Motor neuron (in vitro differentiated cells): ENCODE measurements around the gene PHTF2. TPM values are rescaled to one million over a fixed set of nuclear protein-coding genes. Genes with fewer than 3 reads are reported as not detected.
"Not testable (repeated sequence)": the region's sequence is repeated elsewhere in the genome, so short reads cannot be mapped to it uniquely, and the experiment has no call there.

ENCODE experiments used
- ATAC-seq, 8 experiments: fragments of 200-7000 bp; cut with Tn5 transposase; replicated peaks in 6 of 8; 2 replicates each; pipeline ENCODE4 v1.8.0; 2021; ENCODE audit warnings: mild to moderate bottlenecking in 8 of 8, moderate library complexity in 8 of 8
- H3K27ac ChIP-seq, 2 donors: fragments of 250-450 bp; sonication (Bioruptor Pico); 2 replicates each; pipeline ENCODE4 v1.9.0; 2021; ENCODE audit warnings: antibody characterized with exemption in 2 of 2, mild to moderate bottlenecking in 2 of 2, moderate library complexity in 1 of 2
- H3K4me1 ChIP-seq, 2 donors: fragments of 250-450 bp; sonication (Bioruptor Pico); replicated peaks in 1 of 2; 2 replicates each; pipeline ENCODE4 v1.6.1; 2021; ENCODE audit warnings: antibody characterized with exemption in 2 of 2, mild to moderate bottlenecking in 2 of 2, moderate library complexity in 1 of 2
- H3K4me3 ChIP-seq, 5 donors: fragments of 250-450 bp; sonication (Bioruptor Pico); 2 replicates each; pipeline ENCODE4 v1.9.0; 2021; ENCODE audit warnings: antibody characterized with exemption in 5 of 5, mild to moderate bottlenecking in 5 of 5, moderate library complexity in 4 of 5
- WGBS, 10 experiments: fragments of 450-650 bp; shearing (Covaris generic); methylation state at CpG; one replicate each; pipeline ENCODE4 v1.0.0; 2022; 5-methylcytosine and 5-hydroxymethylcytosine counted together
- in situ Hi-C, 9 experiments: fragments of 400-800 bp; cut with MboI; loops; one replicate each; pipeline ENCODE4 v1.15.0; 2021; ENCODE audit warnings: low sequenced_read_pairs in 9 of 9, low pct_unique_long_range_greater_than_20kb in 2 of 9; ENCODE audit not compliant: unreplicated experiment in 9 of 9
- total RNA-seq, 8 experiments: library from RNA; unstranded; fragments of 300-600 nt; gene quantifications; 2 replicates each; pipeline versions ENCODE4 v1.2.3 to v1.2.4, GENCODE V29; 2022

Gene PHTF2
- total RNA-seq, 8 experiments from 2014 or later, result 15.9 to 36.9 (median 19.4) TPM

DNA sequence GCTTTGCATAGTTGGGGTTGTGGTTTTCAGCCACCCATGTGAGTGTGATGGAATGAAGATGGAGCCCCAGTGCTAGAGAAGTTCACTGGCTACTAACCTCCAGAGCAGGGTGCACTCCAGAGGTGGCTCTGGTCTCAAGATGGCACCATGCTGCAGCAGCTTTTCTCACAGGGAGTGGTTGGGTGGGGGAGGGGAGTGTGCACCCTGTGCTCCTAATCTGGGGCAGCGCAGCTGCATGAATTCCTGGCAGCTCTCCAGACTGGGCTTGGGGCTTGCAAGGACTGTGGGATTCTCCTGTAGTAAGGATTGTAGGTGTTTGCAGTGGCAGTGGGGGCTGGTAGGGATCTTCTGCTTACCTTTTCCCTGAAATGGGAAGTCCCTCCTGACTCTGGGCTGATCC, 23.7 kb downstream of the PHTF2 start:
- in situ Hi-C loops, result no loop called here
- WGBS, 10 experiments, result 60 to 100% (median 80%) methylated on average over 1 of the region's 1 CpG; no CpG with 5 or more reads in 7 of the 10 experiments
- no peak for ATAC-seq

GRCh38 chr7:77823787-77824186, 25.2 kb downstream of the PHTF2 start:
- no peak for ATAC-seq
- Histone ChIP-seq H3K27ac (no peak overlapping the region), H3K4me3 (no peak overlapping the region), H3K4me1 (no peaks in the 10 kb centered on the region)
- 60 to 100% (median 95%) methylated on average over 1 to 2 of the region's 2 CpGs for WGBS, 10 experiments
- in situ Hi-C loops, result no loop called here

More for the DNA sequence above, 23.7 kb downstream of the PHTF2 start:
- Histone ChIP-seq H3K4me1 (no peaks in the 10 kb centered on the region), H3K4me3 (no peak overlapping the region), H3K27ac (no peak overlapping the region)

DNA sequence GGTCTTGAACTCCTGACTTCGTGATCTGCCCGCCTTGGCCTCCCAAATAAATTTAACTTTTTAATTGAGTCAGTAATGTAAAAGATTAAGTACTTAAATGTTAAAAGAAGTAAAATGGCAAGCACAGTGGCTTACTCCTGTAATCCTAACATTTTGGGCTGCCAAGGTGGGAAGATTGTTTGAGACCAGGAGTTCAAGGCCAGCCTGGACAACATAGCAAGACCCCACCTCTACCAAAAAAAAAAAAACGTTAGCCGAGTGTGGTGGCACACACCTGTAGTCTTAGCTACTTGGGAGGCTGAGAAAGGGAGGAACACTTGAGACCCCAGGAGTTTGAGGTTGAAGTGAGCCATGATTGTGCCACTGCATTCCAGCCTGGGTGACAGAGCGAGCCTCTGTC, 26.1 kb downstream of the PHTF2 start:
- Histone ChIP-seq H3K4me1 (no peaks in the 10 kb centered on the region), H3K27ac (no peak overlapping the region), H3K4me3 (no peak overlapping the region)
- WGBS, 10 experiments, result 90 to 100% (median 96%) methylated on average over 1 to 5 of the region's 5 CpGs; no CpG with 5 or more reads in 2 of the 10 experiments
- in situ Hi-C loops, result no loop called here
- ATAC-seq, result no peak

DNA sequence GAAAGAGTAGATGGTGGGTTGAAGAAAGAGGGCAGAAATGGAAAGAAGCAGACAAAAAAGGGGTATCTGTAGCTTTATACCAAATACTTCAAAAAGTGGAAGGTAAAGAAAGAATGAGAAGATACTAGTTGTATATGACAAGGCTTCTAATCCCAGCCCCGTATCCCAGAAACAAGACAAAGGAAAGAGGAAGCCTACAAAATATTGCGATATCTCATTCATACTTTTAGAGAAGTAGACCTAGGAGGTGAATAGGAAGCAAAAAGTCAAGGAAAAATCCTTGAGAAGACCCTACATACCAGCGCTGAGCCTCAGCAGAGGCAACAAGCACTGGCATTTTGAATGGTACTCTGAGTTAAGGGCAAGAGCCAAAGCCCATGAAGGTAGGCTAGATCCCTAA, 26.6 kb downstream of the PHTF2 start:
- Histone ChIP-seq H3K27ac (no peak overlapping the region), H3K4me3 (no peak overlapping the region), H3K4me1 (no peaks in the 10 kb centered on the region)
- in situ Hi-C loops, result no loop called here
- no peak for ATAC-seq
- 90 to 100% (median 94%) methylated on average over 1 to 3 of the region's 3 CpGs; no CpG with 5 or more reads in 1 of the 10 experiments for WGBS, 10 experiments

- Histone ChIP-seq H3K4me1 (no peaks in the 10 kb centered on the region), H3K27ac (no peak overlapping the region), H3K4me3 (no peak overlapping the region)
- WGBS, 10 experiments, result 55 to 100% (median 88%) methylated on average over 1 to 2 of the region's 2 CpGs; no CpG with 5 or more reads in 3 of the 10 experiments
- ATAC-seq, result no peak
- in situ Hi-C loops, result no loop called here
Measured at GRCh38 chr7:77826300-77826699, 27.7 kb downstream of the PHTF2 start.

DNA sequence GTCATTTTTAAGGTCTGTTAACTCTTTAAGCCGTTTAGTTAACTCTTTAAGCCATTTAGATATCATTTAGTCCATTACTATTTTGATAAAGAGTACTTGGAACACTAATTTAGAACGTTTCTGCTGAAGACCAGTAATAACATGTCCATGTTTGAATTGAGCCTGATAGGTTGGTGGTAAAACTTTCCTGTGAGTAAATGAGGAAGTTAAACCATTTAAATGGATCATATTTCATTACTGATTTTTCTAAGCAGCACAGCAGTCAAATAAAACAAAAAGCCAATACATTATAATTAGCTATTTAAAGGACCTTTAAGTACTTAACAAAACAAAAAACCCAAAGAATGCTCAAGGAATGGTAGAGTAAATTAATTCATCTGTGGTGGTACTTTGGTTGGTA, 29.4 kb downstream of the PHTF2 start:
- ATAC-seq, result no peak
- Histone ChIP-seq H3K4me1 (no peaks in the 10 kb centered on the region), H3K4me3 (no peak overlapping the region), H3K27ac (no peak overlapping the region)
- in situ Hi-C loops, result no loop called here
- WGBS, 10 experiments, result 72 to 100% (median 86%) methylated on average over 1 to 2 of the region's 2 CpGs; no CpG with 5 or more reads in 1 of the 10 experiments

GRCh38 chr7:77830649-77831355, 32.2 kb downstream of the PHTF2 start:
- Histone ChIP-seq H3K4me1 (no peaks in the 10 kb centered on the region), H3K4me3 (no peak overlapping the region), H3K27ac (no peak overlapping the region)
- in situ Hi-C loops, result no loop called here
- no peak for ATAC-seq
- WGBS, 10 experiments, result 78 to 100% (median 85%) methylated on average over 1 to 8 of the region's 8 CpGs; no CpG with 5 or more reads in 1 of the 10 experiments

DNA sequence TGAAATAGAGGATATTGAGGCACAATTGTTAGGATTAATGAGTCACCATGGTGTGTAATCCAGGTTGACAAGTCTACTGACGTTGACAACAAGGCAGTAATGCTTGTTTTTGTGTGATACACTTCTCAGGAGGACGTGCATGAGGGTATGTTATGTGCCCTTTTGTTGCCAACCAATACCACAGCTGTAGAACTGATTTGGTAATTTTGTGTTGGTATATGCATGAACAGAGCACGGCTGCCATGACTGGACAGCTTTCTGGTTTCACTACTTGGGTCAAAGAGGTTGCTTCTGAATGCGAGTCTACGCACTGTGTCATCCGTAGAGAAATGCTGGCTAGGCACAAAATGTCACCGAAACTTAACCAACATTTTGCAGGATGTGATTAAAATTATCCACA, 32.9 kb downstream of the PHTF2 start:
- Histone ChIP-seq H3K27ac (no peak overlapping the region), H3K4me3 (no peak overlapping the region), H3K4me1 (no peaks in the 10 kb centered on the region)
- 93 to 100% (median 100%) methylated on average over 1 to 6 of the region's 7 CpGs; no CpG with 5 or more reads in 2 of the 10 experiments for WGBS, 10 experiments
- in situ Hi-C loops, result no loop called here
- ATAC-seq, result no peak

- in situ Hi-C loops, result no loop called here
Measured at GRCh38 chr7:77831953-77832352, 33.4 kb downstream of the PHTF2 start.

DNA sequence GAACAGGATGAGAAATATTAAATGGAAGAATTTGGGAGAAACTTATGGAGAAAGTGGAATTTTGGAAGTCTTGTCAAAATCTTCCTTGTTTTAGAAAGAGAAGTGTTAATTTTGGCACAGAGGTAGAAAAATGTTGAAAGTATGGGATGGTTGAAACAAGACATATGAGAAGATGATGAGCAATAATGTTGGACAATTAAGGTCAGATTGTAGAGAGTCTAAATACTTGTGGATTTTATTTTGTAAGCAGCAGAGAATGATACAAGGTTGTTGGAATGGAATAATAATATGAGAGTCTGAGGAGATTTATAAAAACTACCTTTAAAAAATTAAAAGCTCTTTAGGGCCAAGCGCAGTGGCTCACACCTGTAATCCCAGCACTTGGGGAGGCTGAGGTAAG, 34.6 kb downstream of the PHTF2 start:
- 60 to 100% (median 100%) methylated on average over 1 of the region's 1 CpG; no CpG with 5 or more reads in 2 of the 10 experiments for WGBS, 10 experiments
- no peak for ATAC-seq
- Histone ChIP-seq H3K4me1 (no peaks in the 10 kb centered on the region), H3K27ac (no peak overlapping the region), H3K4me3 (no peak overlapping the region)
- in situ Hi-C loops, result no loop called here

More at GRCh38 chr7:77831953-77832352, 33.4 kb downstream of the PHTF2 start:
- 83 to 100% (median 100%) methylated on average over 1 of the region's 1 CpG; no CpG with 5 or more reads in 4 of the 10 experiments for WGBS, 10 experiments
- Histone ChIP-seq H3K4me1 (no peaks in the 10 kb centered on the region), H3K4me3 (no peak overlapping the region), H3K27ac (no peak overlapping the region)
- no peak for ATAC-seq

- H3K27ac ChIP-seq, H3K4me1 ChIP-seq, H3K4me3 ChIP-seq, ATAC-seq, in situ Hi-C loops: not testable (repeated sequence)
- WGBS, 10 experiments, result 100% methylated on average over 2 of the region's 2 CpGs; no CpG with 5 or more reads in 9 of the 10 experiments
Measured at GRCh38 chr7:77836425-77836824, 37.9 kb downstream of the PHTF2 start.

DNA sequence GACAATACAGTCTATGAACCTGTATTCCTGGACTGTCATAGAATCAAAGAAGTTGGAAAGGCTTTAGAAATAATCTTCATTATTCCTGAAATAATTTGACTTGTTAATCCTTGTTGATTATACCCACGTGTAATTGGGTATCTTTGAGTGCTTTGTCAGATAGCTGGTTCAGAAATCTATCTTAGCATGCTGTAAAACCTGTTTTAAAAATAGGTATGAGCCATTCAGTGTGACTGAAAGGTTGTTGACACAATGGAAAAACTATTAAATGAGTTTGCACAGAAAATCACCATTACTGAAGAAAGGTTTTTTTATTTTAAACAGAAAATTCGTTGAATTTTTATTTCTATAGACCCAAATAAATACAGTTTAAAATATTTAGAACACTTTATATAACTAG, 38.7 kb downstream of the PHTF2 start:
- in situ Hi-C loops, result no loop called here
- Histone ChIP-seq H3K27ac (no peak overlapping the region), H3K4me3 (no peak overlapping the region), H3K4me1 (no peaks in the 10 kb centered on the region)
- WGBS, 10 experiments, result 18 to 64% (median 43%) methylated on average over 1 to 2 of the region's 2 CpGs
- no peak for ATAC-seq

- 80 to 100% (median 96%) methylated on average over 1 of the region's 1 CpG; no CpG with 5 or more reads in 2 of the 10 experiments for WGBS, 10 experiments
- H3K4me3 ChIP-seq, result no peak overlapping the region
- in situ Hi-C loops, result no loop called here
- no peak for ATAC-seq
- H3K27ac ChIP-seq, result no peak overlapping the region
- no peaks in the 10 kb centered on the region for H3K4me1 ChIP-seq
Measured at GRCh38 chr7:77837966-77838365, 39.4 kb downstream of the PHTF2 start.
